ENCODE measurements around the gene GSDMA.

DNA sequence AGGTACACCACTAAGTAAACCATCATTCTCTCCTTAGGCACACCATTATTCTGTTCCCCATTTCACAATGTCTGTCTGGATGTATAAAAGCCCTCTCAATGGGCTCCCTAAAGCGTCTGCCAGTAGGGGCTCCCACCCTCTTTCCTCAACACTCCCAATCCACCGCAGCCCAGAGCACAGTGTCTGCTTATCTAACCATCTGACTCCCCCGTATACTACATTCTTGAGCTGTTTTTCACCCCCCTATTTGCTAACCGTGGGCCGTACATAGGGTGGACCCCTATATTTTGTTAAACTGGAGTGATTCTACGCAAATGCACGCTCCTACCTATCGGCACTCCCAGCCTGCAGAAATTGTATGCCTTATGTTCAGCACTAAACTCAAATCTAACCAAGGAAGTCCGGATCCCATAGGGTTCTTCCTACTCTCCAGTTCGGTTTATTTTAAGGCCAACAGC is 17.1 kb downstream of the GSDMA start:
- no peak for TF ChIP-seq POLR2AphosphoS5 (IDR thresholded peaks at IDR 0.05)
- TF ChIP-seq, protein P1, sequence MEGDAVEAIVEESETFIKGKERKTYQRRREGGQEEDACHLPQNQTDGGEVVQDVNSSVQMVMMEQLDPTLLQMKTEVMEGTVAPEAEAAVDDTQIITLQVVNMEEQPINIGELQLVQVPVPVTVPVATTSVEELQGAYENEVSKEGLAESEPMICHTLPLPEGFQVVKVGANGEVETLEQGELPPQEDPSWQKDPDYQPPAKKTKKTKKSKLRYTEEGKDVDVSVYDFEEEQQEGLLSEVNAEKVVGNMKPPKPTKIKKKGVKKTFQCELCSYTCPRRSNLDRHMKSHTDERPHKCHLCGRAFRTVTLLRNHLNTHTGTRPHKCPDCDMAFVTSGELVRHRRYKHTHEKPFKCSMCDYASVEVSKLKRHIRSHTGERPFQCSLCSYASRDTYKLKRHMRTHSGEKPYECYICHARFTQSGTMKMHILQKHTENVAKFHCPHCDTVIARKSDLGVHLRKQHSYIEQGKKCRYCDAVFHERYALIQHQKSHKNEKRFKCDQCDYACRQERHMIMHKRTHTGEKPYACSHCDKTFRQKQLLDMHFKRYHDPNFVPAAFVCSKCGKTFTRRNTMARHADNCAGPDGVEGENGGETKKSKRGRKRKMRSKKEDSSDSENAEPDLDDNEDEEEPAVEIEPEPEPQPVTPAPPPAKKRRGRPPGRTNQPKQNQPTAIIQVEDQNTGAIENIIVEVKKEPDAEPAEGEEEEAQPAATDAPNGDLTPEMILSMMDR (IDR thresholded peaks at IDR 0.05), result no peak

Measured in suprapubic skin (tissue), 3 donors.